Pancreas (tissue), 10 donors: ENCODE measurements around the gene MBD6. TPM values are rescaled to one million over a fixed set of nuclear protein-coding genes. Genes with fewer than 3 reads are reported as not detected.

Experiments
- ATAC-seq, 4 donors: fragments of 200-7000 bp; cut with Tn5 transposase; one replicate each; pipeline versions ENCODE4 v1.8.0 to v1.9.1; 2020; ENCODE audit warnings: mild to moderate bottlenecking in 4 of 4, moderate library complexity in 4 of 4
- DNase-seq, 6 donors: peaks; one replicate each; pipeline ENCODE4 v3.0.0-alpha.2; 2020
- FAIRE-seq: peaks from 2 replicates; lab custom pipeline; 2012; peaks lifted over from hg19 to GRCh38; lab: Jason Lieb, UNC
- H3K27ac ChIP-seq, 4 donors: fragments of 200-600 bp; sonication (generic); 1 replicate in 3 of 4; 2 replicates in 1 of 4; pipeline versions ENCODE4 v1.5.0 to v1.8.0; 2020
- H3K27me3 ChIP-seq, 4 donors: fragments of 200-600 bp; one replicate each; pipeline ENCODE4 v1.8.0; 2021
- H3K36me3 ChIP-seq, 3 donors: fragments of 200-600 bp; sonication (generic) in 1 of 3; one replicate each; pipeline versions ENCODE4 v1.5.0 to v1.8.0; 2020 to 2021
- H3K4me1 ChIP-seq, 3 donors: fragments of 200-600 bp; one replicate each; pipeline ENCODE4 v1.8.0; 2021
- H3K4me3 ChIP-seq, 4 donors: fragments of 200-600 bp; sonication (generic) in 2 of 4; one replicate each; pipeline versions ENCODE4 v1.5.0 to v1.8.0; 2020 to 2021
- H3K9me3 ChIP-seq, 4 donors: fragments of 200-600 bp; one replicate each; pipeline ENCODE4 v1.8.0; 2021
- CTCF ChIP-seq, 4 donors: fragments of 200-600 bp; sonication (generic) in 3 of 4; IDR thresholded peaks; one replicate each; pipeline versions ENCODE4 v1.5.0 to v1.8.0; 2021; ENCODE audit warnings: antibody characterized with exemption in 4 of 4
- WGBS, 2 donors: extraction: QIAGEN DNeasy Blood & Tissue Kit; methylation state at CpG; one replicate each; pipeline ENCODE4 v1.1.7; 2013; 5-methylcytosine and 5-hydroxymethylcytosine counted together
- intact Hi-C, 3 donors: fragments of 100-400 bp; cut with DNase I; formaldehyde crosslinking; loops; one replicate each; pipeline versions ENCODE4 v1.11.1 to v1.14.2; 2022
- microRNA-seq, 2 donors: library from miRNA; unstranded; fragments of <30 nt; microRNA quantifications; one replicate each; pipeline versions ENCODE4 to v1.1.0, GENCODE V29; 2019 to 2020
- polyA plus RNA-seq, 2 donors: library from polyadenylated mRNA; stranded (reverse); fragments of 200-250 nt; gene quantifications; one replicate each; pipeline ENCODE4 v1.2.3, GENCODE V29; 2013
- total RNA-seq, 6 donors: library from RNA; stranded (reverse); fragmentation: NEBNext Ultra II Directional in 4 of 6; extraction: Animal tissue kit (Norgen Biotek cat#: 25700) in 4 of 6; gene quantifications; one replicate each; pipeline versions ENCODE4 v1.2.1 to v1.2.4, GENCODE V29; 2021 to 2023
- donor health status: healthy with polysubstance abuse.
- donor health status: DM: no; HTN: no; CAD: no; lungs with moderate emphysema.
- donor health status: DM: no; HTN: no; CAD: no.
- donor health status: control.
- donor health status: control.
- donor health status: Bipolar disorder and iron deficiency.
- donor health status: DM: yes; HTN: yes; CAD: no.
- donor health status: DM: no; HTN: no; CAD: no.
- donor health status: DM: no; HTN: no; CAD: no.
- donor health status: DM: yes; HTN: yes; CAD: no.

The MBD6 gene
- total and polyA plus RNA-seq, 8 donors: 37.4 to 87.1 (median 51.9) TPM

GRCh38 chr12:57577981-57578758, 55.5 kb downstream of the MBD6 start:
- H3K9me3 ChIP-seq: no peaks in the 10 kb centered on the region
- FAIRE-seq: no peak
- no peaks in the 10 kb centered on the region for H3K36me3 ChIP-seq
- no peaks in the 10 kb centered on the region for H3K27me3 ChIP-seq
- ATAC-seq: no peak
- no peaks in the 10 kb centered on the region for H3K4me1 ChIP-seq
- DNase-seq: no peak
- H3K27ac ChIP-seq: no peak overlapping the region
- 76 to 79% methylated on average over 12 of the region's 12 CpGs for WGBS, 2 donors
- intact Hi-C loops: loop anchor here in 1 of 3 donors (10.0 kb wide), 1 partner anchor 47 kb away; no protein-coding TSS in a partner anchor
- H3K4me3 ChIP-seq: no peak overlapping the region
- TF ChIP-seq CTCF (IDR thresholded peaks at IDR 0.05): no peak

GRCh38 chr12:57579011-57579410, 56.4 kb downstream of the MBD6 start:
- intact Hi-C loops: loop anchor here in 1 of 3 donors (10.0 kb wide), 1 partner anchor 46 kb away; no protein-coding TSS in a partner anchor

More at GRCh38 chr12:57579011-57579410, 56.4 kb downstream of the MBD6 start:
- DNase-seq (no peak), FAIRE-seq (no peak), ATAC-seq (no peak)
- Histone ChIP-seq H3K27me3 (no peaks in the 10 kb centered on the region), H3K27ac (no peak overlapping the region), H3K4me1 (no peaks in the 10 kb centered on the region), H3K36me3 (no peaks in the 10 kb centered on the region), H3K9me3 (no peaks in the 10 kb centered on the region), H3K4me3 (no peak overlapping the region)
- no peak for TF ChIP-seq CTCF (IDR thresholded peaks at IDR 0.05)
- 81% methylated on average over 2 of the region's 2 CpGs for WGBS, 2 donors

Small RNA genes within 50 kb of the gene (microRNA-seq; reads per million reads assigned to microRNA genes)
- gene MIR616 (0.77 to 2.4 reads per million in 2 donors), gene MIR6758 (0 reads per million in 2 donors)

Other genes with a start within 250 kb of the MBD6 start
- gene R3HDM2, start 91.8 kb upstream of the MBD6 start, total RNA-seq: 10 to 100 TPM; 22.9 to 39.8 (median 25.5) TPM
- 10 to 100 TPM; 14.5 to 16.8 TPM for gene R3HDM2, start 91.8 kb upstream of the MBD6 start, polyA plus RNA-seq
- under 1 TPM in 2 of 6 donors, not detected in 4; 0.09 TPM for gene INHBC, start 88.0 kb upstream of the MBD6 start, total RNA-seq
- gene INHBC, start 88.0 kb upstream of the MBD6 start, polyA plus RNA-seq: not detected
- gene INHBE, start 67.5 kb upstream of the MBD6 start, total RNA-seq: 10 to 100 TPM in 1 of 6 donors, under 1 TPM in 1, not detected in 4; 0.24 to 17.8 TPM
- under 1 TPM in 1 of 2 donors, not detected in 1; 0.05 TPM for gene INHBE, start 67.5 kb upstream of the MBD6 start, polyA plus RNA-seq
- gene GLI1, start 63.0 kb upstream of the MBD6 start, total RNA-seq: 1 to 10 TPM in 1 of 6 donors, under 1 TPM in 3, not detected in 2; 0.06 to 2.2 (median 0.79) TPM
- gene GLI1, start 63.0 kb upstream of the MBD6 start, polyA plus RNA-seq: under 1 TPM; 0.19 TPM
- 10 to 100 TPM in 1 of 6 donors, 1 to 10 TPM in 3, under 1 TPM in 2; 0.39 to 11.7 (median 3.6) TPM for gene ARHGAP9, start 43.0 kb upstream of the MBD6 start, total RNA-seq
- 1 to 10 TPM; 6.2 to 6.5 TPM for gene ARHGAP9, start 43.0 kb upstream of the MBD6 start, polyA plus RNA-seq
- gene MARS1, start 34.8 kb upstream of the MBD6 start, total RNA-seq: 100 to 1,000 TPM in 1 of 6 donors, 10 to 100 TPM in 5; 33.4 to 210 (median 80.7) TPM
- gene MARS1, start 34.8 kb upstream of the MBD6 start, polyA plus RNA-seq: 10 to 100 TPM; 87.5 to 90.6 TPM
- gene DDIT3, start 2.3 kb upstream of the MBD6 start, total RNA-seq: 10 to 100 TPM in 2 of 6 donors, 1 to 10 TPM in 4; 8.5 to 45.9 (median 9.0) TPM
- 10 to 100 TPM; 27.5 to 52.7 TPM for gene DDIT3, start 2.3 kb upstream of the MBD6 start, polyA plus RNA-seq
- gene DCTN2, start 24.4 kb downstream of the MBD6 start, total RNA-seq: 10 to 100 TPM; 54.9 to 66.2 (median 63.5) TPM
- 100 to 1,000 TPM in 1 of 2 donors, 10 to 100 TPM in 1; 73.7 to 117 TPM for gene DCTN2, start 24.4 kb downstream of the MBD6 start, polyA plus RNA-seq
- gene KIF5A, start 27.2 kb downstream of the MBD6 start, total RNA-seq: under 1 TPM; 0.25 to 0.95 (median 0.47) TPM
- 1 to 10 TPM in 1 of 2 donors, under 1 TPM in 1; 0.76 to 2.9 TPM for gene KIF5A, start 27.2 kb downstream of the MBD6 start, polyA plus RNA-seq
- 10 to 100 TPM; 11.3 to 17.0 (median 15.4) TPM for gene PIP4K2C, start 68.4 kb downstream of the MBD6 start, total RNA-seq
- gene PIP4K2C, start 68.4 kb downstream of the MBD6 start, polyA plus RNA-seq: 10 to 100 TPM in 1 of 2 donors, 1 to 10 TPM in 1; 5.3 to 15.9 TPM
- 10 to 100 TPM in 4 of 6 donors, 1 to 10 TPM in 2; 9.0 to 22.9 (median 12.1) TPM for gene DTX3, start 82.0 kb downstream of the MBD6 start, total RNA-seq
- gene DTX3, start 82.0 kb downstream of the MBD6 start, polyA plus RNA-seq: 10 to 100 TPM; 36.6 to 71.7 TPM
- 1 to 10 TPM; 1.8 to 7.0 (median 3.3) TPM for gene ARHGEF25, start 88.6 kb downstream of the MBD6 start, total RNA-seq
- 10 to 100 TPM; 16.5 to 22.1 TPM for gene ARHGEF25, start 88.6 kb downstream of the MBD6 start, polyA plus RNA-seq
- under 1 TPM in 5 of 6 donors, not detected in 1; 0.04 to 0.78 (median 0.24) TPM for gene B4GALNT1, start 110.4 kb downstream of the MBD6 start, total RNA-seq
- 1 to 10 TPM in 1 of 2 donors, under 1 TPM in 1; 0.61 to 1.1 TPM for gene B4GALNT1, start 110.4 kb downstream of the MBD6 start, polyA plus RNA-seq
- gene OS9, start 171.3 kb downstream of the MBD6 start, total RNA-seq: 100 to 1,000 TPM; 177 to 254 (median 196) TPM
- gene OS9, start 171.3 kb downstream of the MBD6 start, polyA plus RNA-seq: 100 to 1,000 TPM; 177 to 192 TPM
- gene AGAP2, start 215.9 kb downstream of the MBD6 start, total RNA-seq: 1 to 10 TPM in 1 of 6 donors, under 1 TPM in 5; 0.24 to 1.2 (median 0.72) TPM
- gene AGAP2, start 215.9 kb downstream of the MBD6 start, polyA plus RNA-seq: 1 to 10 TPM in 1 of 2 donors, under 1 TPM in 1; 0.87 to 3.0 TPM
- gene TSPAN31, start 222.2 kb downstream of the MBD6 start, total RNA-seq: 10 to 100 TPM; 12.2 to 17.9 (median 14.5) TPM
- gene TSPAN31, start 222.2 kb downstream of the MBD6 start, polyA plus RNA-seq: 10 to 100 TPM; 13.0 to 29.8 TPM
- 10 to 100 TPM; 30.6 to 48.5 (median 40.3) TPM for gene CDK4, start 229.5 kb downstream of the MBD6 start, total RNA-seq
- 10 to 100 TPM; 26.7 to 43.4 TPM for gene CDK4, start 229.5 kb downstream of the MBD6 start, polyA plus RNA-seq
- 10 to 100 TPM in 1 of 6 donors, 1 to 10 TPM in 5; 6.7 to 11.3 (median 7.6) TPM for gene MARCHF9, start 232.3 kb downstream of the MBD6 start, total RNA-seq
- 10 to 100 TPM; 17.2 to 32.5 TPM for gene MARCHF9, start 232.3 kb downstream of the MBD6 start, polyA plus RNA-seq
- 1 to 10 TPM; 2.1 to 5.8 (median 3.8) TPM for gene CYP27B1, start 244.3 kb downstream of the MBD6 start, total RNA-seq
- gene CYP27B1, start 244.3 kb downstream of the MBD6 start, polyA plus RNA-seq: 1 to 10 TPM; 1.6 to 3.3 TPM
- 10 to 100 TPM; 11.5 to 28.5 (median 15.9) TPM for gene METTL1, start 249.3 kb downstream of the MBD6 start, total RNA-seq
- 10 to 100 TPM; 43.3 to 55.9 TPM for gene METTL1, start 249.3 kb downstream of the MBD6 start, polyA plus RNA-seq
- gene EEF1AKMT3, start 249.8 kb downstream of the MBD6 start, total RNA-seq: 10 to 100 TPM in 5 of 6 donors, 1 to 10 TPM in 1; 9.3 to 20.8 (median 16.0) TPM
- 1 to 10 TPM; 3.7 to 7.2 TPM for gene EEF1AKMT3, start 249.8 kb downstream of the MBD6 start, polyA plus RNA-seq